NCI-H526 (cell line): ENCODE data around the gene POLRMT.
"Not testable (repeated sequence)": the region's sequence is repeated elsewhere in the genome, so short reads cannot be mapped to it uniquely, and the experiment has no call there.

Experiments used
- DNase-seq, 2 experiments: peaks; one replicate each; lab custom pipeline; 2025; lab: John Stamatoyannopoulos, UW

The POLRMT gene

GRCh38 chr19:626566-626965, 6.8 kb downstream of the POLRMT start:
- DNase-seq, result not testable (repeated sequence)

- no peak for DNase-seq
Measured at GRCh38 chr19:625257-625656, 8.1 kb downstream of the POLRMT start.

- no peak for DNase-seq
Measured at GRCh38 chr19:624433-625109, 8.8 kb downstream of the POLRMT start.

GRCh38 chr19:623974-624373, 9.4 kb downstream of the POLRMT start:
- no peak for DNase-seq

GRCh38 chr19:623175-623916, 10.0 kb downstream of the POLRMT start:
- no peak for DNase-seq

- no peak for DNase-seq
Measured at GRCh38 chr19:622666-623065, 10.7 kb downstream of the POLRMT start.

GRCh38 chr19:621819-622218, 11.5 kb downstream of the POLRMT start:
- no peak for DNase-seq

GRCh38 chr19:621191-621590, 12.1 kb downstream of the POLRMT start:
- not testable (repeated sequence) for DNase-seq

- no peak for DNase-seq
Measured at GRCh38 chr19:620166-620862, 13.0 kb downstream of the POLRMT start.

- no peak for DNase-seq
Measured at GRCh38 chr19:619286-620002, 13.9 kb downstream of the POLRMT start.

GRCh38 chr19:618674-619285, 14.6 kb downstream of the POLRMT start:
- no peak for DNase-seq

- no peak for DNase-seq
Measured at GRCh38 chr19:618247-618619, 15.1 kb downstream of the POLRMT start.

GRCh38 chr19:617551-618246, 15.6 kb downstream of the POLRMT start:
- DNase-seq, result no peak

GRCh38 chr19:616747-617526, 16.4 kb downstream of the POLRMT start:
- peak in 1 of 2 experiments; percentile 24 for DNase-seq

GRCh38 chr19:616062-616700, 17.2 kb downstream of the POLRMT start:
- DNase-seq, result no peak

- no peak for DNase-seq
Measured at GRCh38 chr19:615619-616018, 17.7 kb downstream of the POLRMT start.

GRCh38 chr19:613732-614567, 19.4 kb downstream of the POLRMT start:
- DNase-seq, result no peak

- DNase-seq, result no peak
Measured at GRCh38 chr19:612941-613340, 20.4 kb downstream of the POLRMT start.

GRCh38 chr19:611481-611868, 21.9 kb downstream of the POLRMT start:
- DNase-seq, result no peak
